Activated CD8-positive, alpha-beta memory T cell treated with anti-CD3 and anti-CD28 coated beads, Interleukin-2, amount 10 ng/mL, durations not matched to agents 7 days and 5 days (primary cell): ENCODE results near the gene MTX3. TPM values are rescaled to one million over a fixed set of nuclear protein-coding genes. Genes with fewer than 3 reads are reported as not detected.

Experiments used
- ATAC-seq: fragments of 150-1000 bp; cut with Tn5 transposase; one replicate; pipeline ENCODE4 v1.10.0; 2021; ENCODE audit warnings: moderate library complexity
- CTCF ChIA-PET: fragments of 350-600 bp; sonication (Branson Sonifier 250); formaldehyde crosslinking; loops from one replicate; lab custom pipeline; 2021; ENCODE audit warnings: antibody characterized with exemption; lab: Charles Lee
- DNase-seq: peaks from one replicate; pipeline ENCODE4 v3.0.0-alpha.2; 2020
- H3K27ac Mint-ChIP-seq: one replicate; pipeline ENCODE4 v1.8.0; 2021; ENCODE audit warnings: mild to moderate bottlenecking, mixed read lengths
- H3K27me3 Mint-ChIP-seq: one replicate; pipeline ENCODE4 v1.8.0; 2021; ENCODE audit warnings: mixed read lengths
- H3K36me3 Mint-ChIP-seq: one replicate; pipeline ENCODE4 v1.8.0; 2021; ENCODE audit warnings: mild to moderate bottlenecking, mixed read lengths
- H3K4me1 Mint-ChIP-seq: one replicate; pipeline ENCODE4 v1.8.0; 2021; ENCODE audit warnings: mixed read lengths
- H3K4me3 Mint-ChIP-seq: one replicate; pipeline ENCODE4 v1.8.0; 2021; ENCODE audit warnings: mild to moderate bottlenecking, moderate library complexity, mixed read lengths
- H3K9me3 Mint-ChIP-seq: one replicate; pipeline ENCODE4 v1.8.0; 2022; ENCODE audit warnings: low read depth, mixed read lengths
- total RNA-seq, 2 experiments: library from RNA; stranded (reverse); gene quantifications; one replicate each; pipeline ENCODE4 v1.2.3, GENCODE V29; 2021

The MTX3 gene
- total RNA-seq, 2 experiments from 2014 or later, result 31.4 to 39.8 TPM

DNA sequence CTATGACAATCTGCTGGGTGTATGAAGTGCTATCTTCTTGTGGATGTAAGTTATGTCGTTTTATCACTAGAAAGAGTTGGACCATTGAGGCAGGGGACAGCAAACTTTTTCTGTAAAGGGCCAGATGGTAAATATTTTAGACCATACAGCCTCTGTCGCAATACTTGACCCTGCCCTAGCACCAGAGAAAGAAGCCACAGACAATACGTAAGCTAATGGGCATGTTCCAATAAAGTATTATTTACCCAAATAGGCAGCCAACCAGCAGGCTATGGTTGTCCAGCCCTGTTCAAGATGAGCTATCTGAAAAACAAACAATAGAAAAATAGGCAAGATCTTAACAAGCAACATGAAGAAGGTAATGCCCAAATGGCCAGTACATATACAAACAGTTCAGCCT, 36.4 kb downstream of the MTX3 start:
- no peak for ATAC-seq
- peaks cover 1% of the 10 kb centered on the region for H3K36me3 Mint-ChIP-seq
- H3K27me3 Mint-ChIP-seq, result no peaks in the 10 kb centered on the region
- H3K9me3 Mint-ChIP-seq, result no peaks in the 10 kb centered on the region
- CTCF ChIA-PET, result no interaction called here
- no peak overlapping the region for H3K27ac Mint-ChIP-seq
- DNase-seq, result no peak
- H3K4me3 Mint-ChIP-seq, result no peak overlapping the region
- no peaks in the 10 kb centered on the region for H3K4me1 Mint-ChIP-seq

GRCh38 chr5:79947567-79947966, 43.5 kb downstream of the MTX3 start:
- ATAC-seq (no peak), DNase-seq (no peak)
- CTCF ChIA-PET, result interaction anchor here (1.5 to 1.6 kb wide), 2 partner anchors 13 to 16 kb away, joined by 4 read pairs; no protein-coding TSS in a partner anchor
- Mint-ChIP-seq H3K4me3 (no peak overlapping the region), H3K9me3 (no peaks in the 10 kb centered on the region), H3K4me1 (peaks cover 5% of the 10 kb centered on the region), H3K27ac (no peak overlapping the region), H3K36me3 (no peaks in the 10 kb centered on the region), H3K27me3 (no peaks in the 10 kb centered on the region)

GRCh38 chr5:79938468-79938867, 52.6 kb downstream of the MTX3 start:
- Mint-ChIP-seq H3K27ac (peak overlapping the region; percentile 86), H3K27me3 (no peaks in the 10 kb centered on the region), H3K4me1 (peaks cover 48% of the 10 kb centered on the region), H3K4me3 (peak overlapping the region; percentile 33), H3K9me3 (no peaks in the 10 kb centered on the region), H3K36me3 (peaks cover 2% of the 10 kb centered on the region)
- CTCF ChIA-PET, result interaction anchor here (1.3 to 2.7 kb wide), 8 partner anchors 12 to 254 kb away, joined by 3 to 8 read pairs (median 6); no protein-coding TSS in a partner anchor
- DNase-seq, result peak; percentile 95
- ATAC-seq, result peak; percentile 95

DNA sequence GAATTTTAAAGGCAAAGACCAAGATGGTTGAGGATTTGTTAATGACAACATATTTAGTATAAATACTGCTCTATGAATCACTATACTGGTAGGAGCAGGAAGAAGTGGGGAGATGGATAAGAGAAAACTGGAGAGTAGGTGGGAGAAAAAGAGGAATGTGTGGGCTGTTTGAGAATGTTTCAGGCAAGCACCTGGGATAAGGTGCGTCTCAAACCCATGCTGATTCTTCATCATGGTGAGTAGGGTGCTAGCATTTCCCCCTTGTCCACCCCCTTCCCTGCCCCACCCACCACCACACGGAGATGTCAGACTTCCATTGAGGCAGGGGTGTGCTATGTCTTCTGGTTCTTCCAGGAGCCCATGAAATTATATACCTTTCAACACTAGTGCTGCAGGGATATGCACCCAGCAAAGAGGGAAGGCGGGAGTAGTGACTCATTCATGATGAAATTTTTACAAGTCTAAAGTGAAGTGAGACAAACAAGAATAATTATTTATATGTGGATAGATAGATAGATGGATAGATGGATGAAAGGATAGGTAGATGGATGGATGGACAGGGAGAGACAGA, 54.3 kb downstream of the MTX3 start:
- no peaks in the 10 kb centered on the region for H3K27me3 Mint-ChIP-seq
- no peak for DNase-seq
- peaks cover 45% of the 10 kb centered on the region for H3K4me1 Mint-ChIP-seq
- ATAC-seq, result no peak
- CTCF ChIA-PET, result interaction anchor here (1.0 to 2.5 kb wide), 2 partner anchors 12 to 27 kb away, joined by 3 to 8 read pairs; no protein-coding TSS in a partner anchor
- no peak overlapping the region for H3K4me3 Mint-ChIP-seq
- no peak overlapping the region for H3K27ac Mint-ChIP-seq
- peaks cover 2% of the 10 kb centered on the region for H3K9me3 Mint-ChIP-seq
- peaks cover 2% of the 10 kb centered on the region for H3K36me3 Mint-ChIP-seq

GRCh38 chr5:79936002-79936645, 54.9 kb downstream of the MTX3 start:
- DNase-seq, result no peak
- ATAC-seq, result no peak
- peaks cover 2% of the 10 kb centered on the region for H3K9me3 Mint-ChIP-seq
- H3K27me3 Mint-ChIP-seq, result no peaks in the 10 kb centered on the region
- H3K27ac Mint-ChIP-seq, result no peak overlapping the region
- H3K4me1 Mint-ChIP-seq, result peaks cover 42% of the 10 kb centered on the region
- no peak overlapping the region for H3K4me3 Mint-ChIP-seq
- CTCF ChIA-PET, result interaction anchor here (1.0 kb wide), 1 partner anchor 27 kb away, joined by 3 read pairs; no protein-coding TSS in a partner anchor
- H3K36me3 Mint-ChIP-seq, result peaks cover 2% of the 10 kb centered on the region

DNA sequence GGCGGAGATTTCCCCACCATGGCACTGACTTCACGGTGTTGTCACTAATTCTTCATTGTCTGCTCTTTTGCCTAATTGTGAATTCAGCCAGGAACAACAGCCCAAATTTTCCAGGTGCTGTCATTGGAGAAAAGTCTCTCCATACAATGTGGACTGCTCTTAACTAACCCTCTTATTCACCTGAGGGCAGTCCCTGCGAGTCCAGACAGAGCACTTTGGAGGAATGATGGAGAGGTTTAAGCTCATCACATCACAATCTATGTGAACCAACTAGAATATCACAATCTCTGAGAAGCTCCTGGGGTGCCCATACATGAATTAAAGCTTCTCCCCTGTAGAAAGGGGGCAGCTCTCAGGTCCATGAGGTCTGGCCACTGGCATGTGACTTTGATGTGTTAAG, 56.4 kb downstream of the MTX3 start:
- CTCF ChIA-PET, result no interaction called here
- ATAC-seq (no peak), DNase-seq (no peak)
- H3K27ac Mint-ChIP-seq, result no peak overlapping the region
- H3K36me3 Mint-ChIP-seq, result peaks cover 2% of the 10 kb centered on the region
- no peak overlapping the region for H3K4me3 Mint-ChIP-seq
- H3K9me3 Mint-ChIP-seq, result peaks cover 2% of the 10 kb centered on the region
- no peaks in the 10 kb centered on the region for H3K27me3 Mint-ChIP-seq
- H3K4me1 Mint-ChIP-seq, result peaks cover 33% of the 10 kb centered on the region

GRCh38 chr5:79932510-79933504, 58.3 kb downstream of the MTX3 start:
- ATAC-seq, result no peak
- no peak for DNase-seq
- H3K27ac Mint-ChIP-seq, result no peak overlapping the region
- H3K27me3 Mint-ChIP-seq, result no peaks in the 10 kb centered on the region
- peaks cover 2% of the 10 kb centered on the region for H3K9me3 Mint-ChIP-seq
- H3K4me3 Mint-ChIP-seq, result no peak overlapping the region
- CTCF ChIA-PET, result interaction anchor here (1.4 kb wide), 1 partner anchor 151 kb away, joined by 3 read pairs; no protein-coding TSS in a partner anchor
- H3K36me3 Mint-ChIP-seq, result no peaks in the 10 kb centered on the region
- peaks cover 28% of the 10 kb centered on the region for H3K4me1 Mint-ChIP-seq

- peaks cover 2% of the 10 kb centered on the region for H3K9me3 Mint-ChIP-seq
- peaks cover 21% of the 10 kb centered on the region for H3K4me1 Mint-ChIP-seq
- CTCF ChIA-PET, result no interaction called here
- H3K27me3 Mint-ChIP-seq, result no peaks in the 10 kb centered on the region
- no peak for ATAC-seq
- DNase-seq, result no peak
- no peaks in the 10 kb centered on the region for H3K36me3 Mint-ChIP-seq
- H3K27ac Mint-ChIP-seq, result no peak overlapping the region
- no peak overlapping the region for H3K4me3 Mint-ChIP-seq
These were observed 59.2 kb downstream of the MTX3 start for GRCh38 chr5:79931866-79932265.

DNA sequence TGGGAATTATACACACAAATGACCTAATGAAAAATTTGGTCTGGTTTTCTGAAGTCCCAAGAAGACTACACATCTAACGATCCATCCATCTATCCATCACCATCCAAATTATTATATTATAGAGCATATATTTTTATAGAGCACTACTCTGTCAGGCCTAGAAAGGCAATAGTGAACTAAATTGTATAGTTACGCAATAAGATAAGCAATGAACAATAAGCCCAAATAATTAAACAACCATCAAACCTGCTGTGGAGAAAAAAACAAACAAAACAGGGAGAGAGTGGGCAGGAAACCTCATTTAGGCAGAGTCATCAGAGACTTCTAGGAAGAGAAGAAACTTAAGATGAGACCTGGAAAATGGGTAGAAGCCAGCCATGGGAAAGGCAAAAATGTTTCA, 59.7 kb downstream of the MTX3 start:
- CTCF ChIA-PET, result interaction anchor here (1.0 to 1.7 kb wide), 2 partner anchors 152 to 160 kb away, joined by 3 to 6 read pairs; no protein-coding TSS in a partner anchor
- ATAC-seq, result no peak
- Mint-ChIP-seq H3K9me3 (peaks cover 2% of the 10 kb centered on the region), H3K36me3 (no peaks in the 10 kb centered on the region), H3K4me1 (peaks cover 17% of the 10 kb centered on the region), H3K27ac (no peak overlapping the region), H3K4me3 (no peak overlapping the region), H3K27me3 (no peaks in the 10 kb centered on the region)
- no peak for DNase-seq

- H3K4me1 Mint-ChIP-seq, result peaks cover 26% of the 10 kb centered on the region
- H3K9me3 Mint-ChIP-seq, result peaks cover 2% of the 10 kb centered on the region
- no peak for DNase-seq
- no peak overlapping the region for H3K27ac Mint-ChIP-seq
- ATAC-seq, result no peak
- no peak overlapping the region for H3K4me3 Mint-ChIP-seq
- H3K27me3 Mint-ChIP-seq, result no peaks in the 10 kb centered on the region
- CTCF ChIA-PET, result interaction anchor here (1.7 to 6.9 kb wide), 2 partner anchors 61 to 155 kb away, joined by 4 to 48 read pairs; no protein-coding TSS in a partner anchor
- H3K36me3 Mint-ChIP-seq, result no peaks in the 10 kb centered on the region
These were observed 62.0 kb downstream of the MTX3 start for GRCh38 chr5:79929095-79929494.
